A549 (cell line): Measurements from ENCODE around the gene B9D1. TPM values are rescaled to one million over a fixed set of nuclear protein-coding genes. Genes with fewer than 3 reads are reported as not detected.

ENCODE experiments used
- ATAC-seq, 2 experiments: fragments of 200-7000 bp in 1 of 2; fragments of >200 bp in 1 of 2; cut with Nextera tagmentation in 1 of 2; cut with Tn5 transposase in 1 of 2; 3 replicates each; pipeline versions ENCODE4 v1.8.0 to v1.9.1; 2018 to 2020; ENCODE audit warnings: mild to moderate bottlenecking in 1 of 2, moderate library complexity in 1 of 2
- CTCF ChIA-PET: fragments of 300-600 bp; sonication (Branson Sonifier 250); formaldehyde crosslinking; extraction: SDS; loops from one replicate; lab custom pipeline; 2021; ENCODE audit warnings: antibody characterized with exemption, inconsistent platforms; lab: Yijun Ruan, JAX
- POLR2A ChIA-PET: fragments of 350-600 bp; formaldehyde crosslinking; extraction: SDS; loops from one replicate; lab custom pipeline; 2021; ENCODE audit warnings: antibody characterized with exemption, inconsistent platforms; lab: Yijun Ruan, JAX
- DNase-seq, 2 experiments: peaks; one replicate each; pipeline versions ENCODE4 v3.0.0 to v3.0.0-alpha.2; 2011 to 2016; ENCODE audit warnings: low read depth in 1 of 2, low spot score in 1 of 2
- FAIRE-seq: peaks from 2 replicates; lab custom pipeline; 2011; peaks lifted over from hg19 to GRCh38; lab: Jason Lieb, UNC
- H3K27ac ChIP-seq, 2 experiments: fragments of >200 bp; sonication (Bioruptor Twin); formaldehyde crosslinking; 3 replicates each; pipeline ENCODE4 v1.5.1; 2016 to 2017
- H3K4me1 ChIP-seq: fragments of >200 bp; sonication (Bioruptor Twin); formaldehyde crosslinking; 3 replicates; pipeline ENCODE4 v1.6.1; 2016
- H3K4me2 ChIP-seq: fragments of >200 bp; sonication (Bioruptor Twin); formaldehyde crosslinking; 3 replicates; pipeline ENCODE4 v1.6.1; 2016
- H3K4me3 ChIP-seq: fragments of >200 bp; sonication (Bioruptor Twin); formaldehyde crosslinking; 3 replicates; pipeline ENCODE4 v1.5.1; 2016
- H3K9me3 ChIP-seq: fragments of >200 bp; sonication (Bioruptor Twin); formaldehyde crosslinking; 3 replicates; pipeline ENCODE4 v1.6.1; 2016
- CBX8 ChIP-seq: fragments of 200-600 bp; sonication (generic); IDR thresholded peaks from 2 replicates; pipeline ENCODE4 v1.6.1; 2016
- CTCF ChIP-seq: fragments of >200 bp; sonication (Bioruptor Twin); formaldehyde crosslinking; IDR thresholded peaks from 3 replicates; pipeline ENCODE4 v1.5.1; 2016
- ESRRA ChIP-seq: fragments of 150-350 bp; IDR thresholded peaks from 2 replicates; pipeline ENCODE4 v1.6.1; 2014; ENCODE audit warnings: mild to moderate bottlenecking, low read length, borderline replicate concordance
- FOXS1 ChIP-seq: fragments of 250-450 bp; sonication (Bioruptor Pico); IDR thresholded peaks from 2 replicates; pipeline ENCODE4 v1.5.0; 2020; ENCODE audit warnings: mild to moderate bottlenecking, moderate library complexity
- KDM1A ChIP-seq: fragments of 200-600 bp; sonication (generic); IDR thresholded peaks from 2 replicates; pipeline ENCODE4 v1.6.1; 2016; ENCODE audit warnings: low read depth, mild to moderate bottlenecking
- KDM5A ChIP-seq: fragments of 200-600 bp; sonication (generic); IDR thresholded peaks from 2 replicates; pipeline ENCODE4 v1.6.1; 2016; ENCODE audit warnings: antibody characterized with exemption, mild to moderate bottlenecking
- MYC ChIP-seq: IDR thresholded peaks from 2 replicates; pipeline ENCODE4 v1.6.1; 2012; ENCODE audit warnings: mild to moderate bottlenecking, inconsistent platforms, low read length, improper control_type of control experiment, borderline replicate concordance
- NFE2L2 ChIP-seq: fragments of 150-350 bp; conservative IDR thresholded peaks from 2 replicates; pipeline ENCODE4 v1.6.1; 2014; ENCODE audit warnings: low read length
- NPAS2 ChIP-seq: fragments of 250-450 bp; sonication (Bioruptor Pico); IDR thresholded peaks from 2 replicates; pipeline ENCODE4 v1.8.0; 2022; ENCODE audit warnings: mild to moderate bottlenecking, moderate library complexity, borderline replicate concordance
- PHF8 ChIP-seq: fragments of 200-600 bp; sonication (generic); IDR thresholded peaks from 2 replicates; pipeline ENCODE4 v1.6.1; 2016; ENCODE audit warnings: low read depth, mild to moderate bottlenecking, antibody characterized with exemption, moderate library complexity, borderline replicate concordance
- POLR2A ChIP-seq: IDR thresholded peaks from 2 replicates; pipeline ENCODE4 v1.6.1; 2012; ENCODE audit warnings: mild to moderate bottlenecking, low read length
- POLR2AphosphoS2 ChIP-seq: conservative IDR thresholded peaks from 2 replicates; pipeline ENCODE4 v1.6.1; 2012; ENCODE audit warnings: low read length, improper control_type of control experiment, inconsistent platforms
- RARB ChIP-seq: fragments of 250-450 bp; sonication (Bioruptor Pico); IDR thresholded peaks from 2 replicates; pipeline ENCODE4 v1.8.0; 2021; ENCODE audit warnings: mild to moderate bottlenecking, moderate library complexity
- REST ChIP-seq: fragments of 200-600 bp; sonication (generic); IDR thresholded peaks from 2 replicates; pipeline ENCODE4 v1.6.1; 2016; ENCODE audit warnings: antibody characterized with exemption, mild to moderate bottlenecking, moderate library complexity
- SMC3 ChIP-seq: fragments of >200 bp; sonication (Bioruptor Twin); formaldehyde crosslinking; IDR thresholded peaks from 3 replicates; pipeline ENCODE4 v1.6.1; 2018; ENCODE audit warnings: inconsistent platforms
- SREBF2 ChIP-seq: fragments of 450-650 bp; IDR thresholded peaks from 2 replicates; pipeline ENCODE4 v1.6.1; 2014; ENCODE audit warnings: mild to moderate bottlenecking, moderate library complexity
- TFCP2L1 ChIP-seq: fragments of 250-450 bp; sonication (Bioruptor Pico); IDR thresholded peaks from 2 replicates; pipeline ENCODE4 v1.5.0; 2021; ENCODE audit warnings: mild to moderate bottlenecking
- ZSCAN20 ChIP-seq: fragments of 250-450 bp; sonication (Bioruptor Pico); IDR thresholded peaks from 2 replicates; pipeline ENCODE4 v1.8.0; 2022; ENCODE audit warnings: mild to moderate bottlenecking, moderate library complexity
- WGBS: methylation state at CpG from one replicate; pipeline ENCODE4 v1.1.6; 2017; ENCODE audit errors: missing lambda C conversion rate; 5-methylcytosine and 5-hydroxymethylcytosine counted together
- polyA plus RNA-seq, 4 experiments: library from polyadenylated mRNA; depleted of rRNA in 3 of 4; stranded (reverse); fragments of >200 nt; fragmentation: RNase III in 1 of 4; extraction: RNeasy Plus Mini Kit Qiagen cat#74134 plus additional on column Dnase treatment in 1 of 4; gene quantifications; 2 replicates in 3 of 4; 3 replicates in 1 of 4; pipeline ENCODE4 v1.2.3, GENCODE V29; 2011 to 2017
- TF ChIP-seq, protein P1 (sequence below): IDR thresholded peaks from 2 replicates; pipeline ENCODE4 v1.6.1; 2012
- TF ChIP-seq, protein P2 (sequence below): fragments of >200 bp; sonication (Bioruptor Twin); formaldehyde crosslinking; IDR thresholded peaks from 3 replicates; pipeline ENCODE4 v1.6.1; 2016
- TF ChIP-seq, protein P3 (sequence below): IDR thresholded peaks from 2 replicates; pipeline ENCODE4 v1.6.1; 2012; ENCODE audit warnings: low read depth, borderline replicate concordance

The B9D1 gene
- polyA plus RNA-seq, 2 of the 4 experiments (the other 2 are of a cell fraction): 48.2 to 60.6 TPM

DNA sequence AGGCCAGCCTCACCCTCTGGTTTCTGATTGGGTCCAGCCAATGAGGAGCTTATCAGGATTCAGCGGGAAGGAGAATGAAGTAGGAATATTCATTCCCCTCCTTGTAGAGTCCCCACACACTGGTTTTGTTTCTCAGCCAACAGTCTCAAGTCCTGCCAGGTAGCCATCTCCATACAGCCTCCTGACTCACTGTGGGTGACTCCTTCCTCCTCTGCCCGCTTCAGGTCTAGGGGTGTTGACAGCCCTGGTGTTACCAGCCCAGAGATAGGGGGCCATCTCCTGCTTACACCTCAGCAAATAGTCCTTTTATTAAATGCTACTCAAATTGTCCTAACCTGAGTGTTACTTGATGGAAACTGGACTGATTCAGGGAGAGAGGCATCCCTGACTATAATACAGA lies 28.4 kb upstream of the B9D1 start:
- WGBS: 93% methylated on average over 2 of the region's 2 CpGs
- Histone ChIP-seq H3K9me3 (no peaks in the 10 kb centered on the region), H3K4me3 (no peak overlapping the region), H3K27ac (no peak overlapping the region), H3K4me1 (peaks cover 26% of the 10 kb centered on the region), H3K4me2 (no peak overlapping the region)
- POLR2A ChIA-PET: no interaction called here
- DNase-seq (no peak), ATAC-seq (no peak), FAIRE-seq (no peak)
- TF ChIP-seq ZSCAN20 (no peak), MYC (no peak), TFCP2L1 (CRISPR knock-in tag) (no peak), POLR2A (no peak), ESRRA (no peak), NFE2L2 (no peak), SMC3 (no peak), KDM1A (no peak), RARB (no peak)
- TF ChIP-seq, protein P1, sequence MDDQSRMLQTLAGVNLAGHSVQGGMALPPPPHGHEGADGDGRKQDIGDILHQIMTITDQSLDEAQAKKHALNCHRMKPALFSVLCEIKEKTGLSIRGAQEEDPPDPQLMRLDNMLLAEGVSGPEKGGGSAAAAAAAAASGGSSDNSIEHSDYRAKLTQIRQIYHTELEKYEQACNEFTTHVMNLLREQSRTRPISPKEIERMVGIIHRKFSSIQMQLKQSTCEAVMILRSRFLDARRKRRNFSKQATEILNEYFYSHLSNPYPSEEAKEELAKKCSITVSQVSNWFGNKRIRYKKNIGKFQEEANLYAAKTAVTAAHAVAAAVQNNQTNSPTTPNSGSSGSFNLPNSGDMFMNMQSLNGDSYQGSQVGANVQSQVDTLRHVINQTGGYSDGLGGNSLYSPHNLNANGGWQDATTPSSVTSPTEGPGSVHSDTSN: no peak
- TF ChIP-seq, protein P2, sequence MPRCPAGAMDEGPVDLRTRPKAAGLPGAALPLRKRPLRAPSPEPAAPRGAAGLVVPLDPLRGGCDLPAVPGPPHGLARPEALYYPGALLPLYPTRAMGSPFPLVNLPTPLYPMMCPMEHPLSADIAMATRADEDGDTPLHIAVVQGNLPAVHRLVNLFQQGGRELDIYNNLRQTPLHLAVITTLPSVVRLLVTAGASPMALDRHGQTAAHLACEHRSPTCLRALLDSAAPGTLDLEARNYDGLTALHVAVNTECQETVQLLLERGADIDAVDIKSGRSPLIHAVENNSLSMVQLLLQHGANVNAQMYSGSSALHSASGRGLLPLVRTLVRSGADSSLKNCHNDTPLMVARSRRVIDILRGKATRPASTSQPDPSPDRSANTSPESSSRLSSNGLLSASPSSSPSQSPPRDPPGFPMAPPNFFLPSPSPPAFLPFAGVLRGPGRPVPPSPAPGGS: no peak
- CTCF ChIA-PET: interaction anchor here (1.2 to 5.7 kb wide), 3 partner anchors 28 to 375 kb away, joined by 5 to 36 read pairs (median 18); partner anchors contain the start of gene B9D1

DNA sequence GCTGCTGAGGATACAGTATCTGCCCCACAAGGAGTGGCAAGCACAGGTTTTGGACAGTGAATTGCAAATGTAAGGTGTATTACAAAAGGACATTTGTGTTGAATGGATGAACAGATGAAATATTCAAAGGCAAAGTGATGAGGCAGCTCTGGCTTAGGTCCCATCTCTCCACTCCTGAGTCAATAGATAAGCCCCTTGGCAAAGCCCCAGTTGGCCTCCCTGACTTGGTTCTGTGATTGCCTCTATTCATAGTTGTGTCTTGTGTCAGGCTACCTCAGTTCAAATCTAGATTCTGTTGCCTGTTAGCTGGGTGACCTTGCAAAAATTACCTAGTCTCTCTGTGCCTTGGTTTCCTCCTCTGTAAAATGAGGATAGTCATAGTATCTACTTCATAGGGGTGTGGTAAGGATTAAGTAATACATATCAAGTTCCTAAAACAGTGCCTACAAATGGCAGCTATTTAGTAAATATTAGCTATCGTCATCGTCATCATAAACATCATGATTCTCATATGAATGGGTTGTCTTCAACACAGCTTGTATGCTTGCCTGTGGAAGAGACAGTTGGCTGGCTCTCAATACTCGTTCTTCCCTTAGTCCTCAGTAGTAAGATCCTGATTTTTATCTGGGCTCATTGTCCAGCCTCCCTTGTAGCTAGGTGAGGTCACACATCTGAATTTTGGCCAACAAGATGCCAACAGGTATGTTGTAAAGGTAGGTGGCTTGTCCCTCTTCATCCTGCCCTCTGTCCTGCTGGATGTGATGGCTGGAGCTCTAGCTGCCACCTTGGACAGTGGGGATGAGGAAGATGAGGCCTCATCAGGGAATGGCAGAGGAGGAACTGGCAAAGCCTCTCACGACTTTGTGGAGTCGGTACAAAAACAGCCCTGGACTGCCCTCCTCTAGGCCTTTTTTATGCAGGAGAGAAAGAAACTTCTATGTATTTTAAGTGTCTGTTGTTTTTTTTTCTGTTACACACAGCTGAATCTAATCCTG lies 26.6 kb upstream of the B9D1 start:
- Histone ChIP-seq H3K4me1 (peaks cover 33% of the 10 kb centered on the region), H3K4me2 (no peak overlapping the region), H3K9me3 (no peaks in the 10 kb centered on the region), H3K4me3 (no peak overlapping the region), H3K27ac (no peak overlapping the region)
- DNase-seq (no peak), ATAC-seq (no peak), FAIRE-seq (no peak)
- TF ChIP-seq RARB (no peak), SMC3 (no peak), CBX8 (no peak), PHF8 (peak; percentile 24; the same call in 1 of the 2 replicates), TFCP2L1 (CRISPR knock-in tag) (no peak), CTCF (no peak), ZSCAN20 (no peak), NFE2L2 (no peak), SREBF2 (no peak), FOXS1 (no peak), POLR2AphosphoS2 (no peak), NPAS2 (CRISPR knock-in tag) (no peak), KDM5A (no peak), REST (0 out of 2 replicates have a peak, but pooled peaks have one; percentile 13)
- TF ChIP-seq, protein P3, sequence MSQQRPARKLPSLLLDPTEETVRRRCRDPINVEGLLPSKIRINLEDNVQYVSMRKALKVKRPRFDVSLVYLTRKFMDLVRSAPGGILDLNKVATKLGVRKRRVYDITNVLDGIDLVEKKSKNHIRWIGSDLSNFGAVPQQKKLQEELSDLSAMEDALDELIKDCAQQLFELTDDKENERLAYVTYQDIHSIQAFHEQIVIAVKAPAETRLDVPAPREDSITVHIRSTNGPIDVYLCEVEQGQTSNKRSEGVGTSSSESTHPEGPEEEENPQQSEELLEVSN: no peak
- ChIA-PET CTCF (interaction anchor here (0.7 to 6.0 kb wide), 9 partner anchors 9 to 373 kb away, joined by 3 to 44 read pairs (median 4); partner anchors contain the start of genes B9D1 and MAPK7), POLR2A (interaction anchor here (5.3 kb wide), 1 partner anchor 11 kb away, joined by 45 read pairs; the partner anchor contains the start of gene MAPK7)
- 83% methylated on average over 5 of the region's 5 CpGs for WGBS
